Neutrophil (primary cell): ENCODE measurements around the gene CREBL2.
A peak's percentile ranks its signal among the peaks of the same experiment; 100 is the strongest.
"Not testable (repeated sequence)": the region's sequence is repeated elsewhere in the genome, so short reads cannot be mapped to it uniquely, and the experiment has no call there.

Source experiments
- H3K27ac ChIP-seq: fragments of 200-600 bp; sonication (generic); 2 replicates; pipeline ENCODE4 v1.5.1; 2016; ENCODE audit warnings: mild to moderate bottlenecking, moderate library complexity
- H3K27me3 ChIP-seq: fragments of 200-600 bp; sonication (generic); 2 replicates; pipeline ENCODE4 v1.6.0; 2016; ENCODE audit warnings: mild to moderate bottlenecking
- H3K36me3 ChIP-seq: fragments of 200-600 bp; sonication (generic); 2 replicates; pipeline ENCODE4 v1.5.1; 2017
- H3K4me1 ChIP-seq, 2 experiments: fragments of 200-600 bp in 1 of 2; sonication (generic) in 1 of 2; 1 replicate in 1 of 2; 2 replicates in 1 of 2; pipeline versions ENCODE4 v1.5.1 to v1.6.1; 2013 to 2016; ENCODE audit warnings: low read depth in 1 of 2, low read length in 1 of 2, mild to moderate bottlenecking in 1 of 2, moderate library complexity in 1 of 2; ENCODE audit not compliant: control insufficient read depth in 1 of 2, insufficient read depth in 1 of 2
- H3K4me3 ChIP-seq, 2 experiments: fragments of 200-600 bp in 1 of 2; sonication (generic) in 1 of 2; 1 replicate in 1 of 2; 2 replicates in 1 of 2; pipeline ENCODE4 v1.5.1; 2013 to 2016; ENCODE audit warnings: low read depth in 1 of 2, low read length in 1 of 2, mild to moderate bottlenecking in 1 of 2, moderate library complexity in 1 of 2
- H3K9me3 ChIP-seq: fragments of 200-600 bp; sonication (generic); 2 replicates; pipeline ENCODE4 v1.5.1; 2016
- TF ChIP-seq, protein P1 (sequence below): fragments of 200-600 bp; sonication (generic); IDR thresholded peaks from 2 replicates; pipeline ENCODE4 v1.5.1; 2016; ENCODE audit warnings: antibody characterized with exemption

The CREBL2 gene, protein sequence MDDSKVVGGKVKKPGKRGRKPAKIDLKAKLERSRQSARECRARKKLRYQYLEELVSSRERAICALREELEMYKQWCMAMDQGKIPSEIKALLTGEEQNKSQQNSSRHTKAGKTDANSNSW

DNA sequence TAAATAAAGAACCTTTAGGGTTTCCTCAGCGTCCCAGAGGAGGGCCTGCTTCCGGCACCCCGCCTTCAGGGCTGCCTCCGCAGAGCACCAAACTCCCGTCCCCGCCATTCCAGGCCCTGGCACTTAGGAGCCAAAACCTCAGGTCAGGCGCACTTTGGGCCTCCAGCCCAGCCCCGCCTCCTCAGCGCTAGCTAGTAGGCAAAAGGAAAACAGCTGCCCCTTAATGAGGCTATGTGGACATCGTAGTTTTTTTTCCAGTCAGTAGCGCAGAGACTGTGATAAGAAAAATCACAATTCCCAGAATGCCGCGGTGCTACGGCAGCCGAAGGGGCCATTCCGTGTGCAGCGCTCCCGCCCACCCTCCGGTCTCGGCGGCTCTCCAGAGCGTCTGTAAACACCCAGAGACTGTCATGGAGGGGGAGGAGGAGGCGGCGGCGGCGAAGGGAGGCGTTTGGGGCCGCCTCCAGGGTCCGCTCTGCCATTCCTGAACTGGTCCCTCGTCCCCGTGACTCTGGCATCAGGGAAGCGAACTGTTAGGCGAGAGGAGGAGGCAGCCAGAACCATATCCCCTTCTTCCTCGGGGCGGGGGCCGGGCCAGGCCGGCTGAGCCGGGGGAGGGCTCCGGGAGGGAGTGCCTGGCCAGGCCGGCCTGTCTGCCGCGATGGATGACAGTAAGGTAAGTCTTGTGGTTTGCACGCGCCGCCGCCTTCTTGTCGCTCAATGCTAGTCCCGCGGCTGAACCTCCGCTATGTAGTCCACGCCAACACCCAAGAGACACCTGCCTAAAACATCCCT is at the start of gene CREBL2:
TSS of gene CREBL2 (plus strand) at position 365 of the 795 bp plus-strand sequence. CDS start at position 662, 297 bp downstream.
- H3K4me1 ChIP-seq, result peaks cover 24 to 26% of the 10 kb centered on the region in 2 experiments
- no peaks in the 10 kb centered on the region for H3K36me3 ChIP-seq
- H3K27me3 ChIP-seq, result no peaks in the 10 kb centered on the region
- no peaks in the 10 kb centered on the region for H3K9me3 ChIP-seq
- TF ChIP-seq, protein P1, sequence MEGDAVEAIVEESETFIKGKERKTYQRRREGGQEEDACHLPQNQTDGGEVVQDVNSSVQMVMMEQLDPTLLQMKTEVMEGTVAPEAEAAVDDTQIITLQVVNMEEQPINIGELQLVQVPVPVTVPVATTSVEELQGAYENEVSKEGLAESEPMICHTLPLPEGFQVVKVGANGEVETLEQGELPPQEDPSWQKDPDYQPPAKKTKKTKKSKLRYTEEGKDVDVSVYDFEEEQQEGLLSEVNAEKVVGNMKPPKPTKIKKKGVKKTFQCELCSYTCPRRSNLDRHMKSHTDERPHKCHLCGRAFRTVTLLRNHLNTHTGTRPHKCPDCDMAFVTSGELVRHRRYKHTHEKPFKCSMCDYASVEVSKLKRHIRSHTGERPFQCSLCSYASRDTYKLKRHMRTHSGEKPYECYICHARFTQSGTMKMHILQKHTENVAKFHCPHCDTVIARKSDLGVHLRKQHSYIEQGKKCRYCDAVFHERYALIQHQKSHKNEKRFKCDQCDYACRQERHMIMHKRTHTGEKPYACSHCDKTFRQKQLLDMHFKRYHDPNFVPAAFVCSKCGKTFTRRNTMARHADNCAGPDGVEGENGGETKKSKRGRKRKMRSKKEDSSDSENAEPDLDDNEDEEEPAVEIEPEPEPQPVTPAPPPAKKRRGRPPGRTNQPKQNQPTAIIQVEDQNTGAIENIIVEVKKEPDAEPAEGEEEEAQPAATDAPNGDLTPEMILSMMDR, result peak; percentile 8
- H3K4me3 ChIP-seq, result peak within 1 kb of the TSS; percentile 80 to 90
- H3K27ac ChIP-seq, result peak within 1 kb of the TSS; percentile 92

DNA sequence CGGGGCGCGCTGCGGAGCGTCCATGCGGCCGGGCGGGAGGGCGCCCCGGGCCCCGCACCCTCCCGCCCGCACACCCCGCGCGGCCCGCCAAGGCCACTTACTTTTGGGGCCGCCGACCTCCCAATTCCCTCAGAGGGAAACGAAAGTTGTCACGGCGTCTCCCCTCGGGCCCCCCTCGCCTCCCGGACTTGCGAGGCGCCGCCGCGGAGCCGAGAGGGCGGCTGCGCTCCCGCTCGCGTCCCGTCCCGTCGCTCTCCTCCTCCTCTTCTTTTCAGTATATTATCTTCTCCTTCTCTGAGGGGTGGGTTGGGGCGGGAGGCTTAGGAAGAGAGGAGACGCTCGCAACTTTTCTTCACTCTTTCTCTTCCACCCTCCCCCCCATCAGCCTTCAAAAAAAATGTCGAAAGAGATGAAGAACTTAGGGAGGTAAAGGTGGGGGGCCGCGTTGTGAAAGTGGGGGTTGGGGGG is 49.6 kb upstream of the CREBL2 start:
- TF ChIP-seq, protein P1, result no peak
- Histone ChIP-seq H3K36me3 (no peaks in the 10 kb centered on the region), H3K27ac (peak overlapping the region; percentile 93), H3K9me3 (no peaks in the 10 kb centered on the region), H3K27me3 (no peaks in the 10 kb centered on the region), H3K4me1 (peaks cover 29 to 31% of the 10 kb centered on the region in 2 experiments), H3K4me3 (peak overlapping the region; percentile 84 to 85)

DNA sequence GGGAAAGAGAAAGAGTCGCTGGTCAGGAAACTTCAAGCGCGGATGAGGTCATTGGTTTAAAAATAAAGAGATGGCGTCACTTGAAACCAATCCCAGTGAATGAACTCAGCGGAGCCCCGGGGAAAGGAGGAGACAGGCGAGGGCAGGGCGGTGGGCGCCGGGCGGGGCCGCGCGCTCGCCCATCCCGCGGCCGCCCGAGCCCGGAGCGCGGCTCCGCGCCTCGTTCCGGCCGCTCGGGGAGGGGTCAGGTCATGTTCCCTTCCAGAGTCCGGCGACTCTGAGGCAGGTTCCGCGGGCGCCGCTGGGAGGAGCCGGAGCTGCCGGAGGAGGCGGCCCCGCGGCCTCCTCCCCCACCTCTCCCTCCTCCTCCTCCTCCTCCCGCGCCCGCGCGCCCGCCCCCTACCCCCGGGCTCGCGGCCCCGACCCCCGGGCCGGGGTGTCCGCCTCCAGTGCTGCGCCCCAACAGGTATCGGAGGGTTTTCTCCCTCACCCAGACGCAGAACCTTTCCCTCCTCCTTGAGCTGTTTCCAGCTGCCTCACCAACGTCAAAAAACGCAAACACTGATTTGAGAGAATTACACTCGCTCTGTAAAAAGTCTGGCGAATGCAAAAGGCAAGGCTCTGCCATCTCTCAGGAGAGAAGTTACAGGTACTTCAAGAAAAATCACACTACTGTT is 49.0 kb upstream of the CREBL2 start, which contains the start of gene DUSP16:
TSS of gene DUSP16 (minus strand) at position 279 of the 677 bp plus-strand sequence. CDS start 41,765 bp downstream, outside the sequence.
- TF ChIP-seq, protein P1, result peak; percentile 61
- peak within 1 kb of the TSS; percentile 93 for H3K27ac ChIP-seq
- no peaks in the 10 kb centered on the region for H3K36me3 ChIP-seq
- peaks cover 29 to 31% of the 10 kb centered on the region in 2 experiments for H3K4me1 ChIP-seq
- no peaks in the 10 kb centered on the region for H3K9me3 ChIP-seq
- H3K4me3 ChIP-seq, result peak within 1 kb of the TSS; percentile 84 to 85
- H3K27me3 ChIP-seq, result no peaks in the 10 kb centered on the region

DNA sequence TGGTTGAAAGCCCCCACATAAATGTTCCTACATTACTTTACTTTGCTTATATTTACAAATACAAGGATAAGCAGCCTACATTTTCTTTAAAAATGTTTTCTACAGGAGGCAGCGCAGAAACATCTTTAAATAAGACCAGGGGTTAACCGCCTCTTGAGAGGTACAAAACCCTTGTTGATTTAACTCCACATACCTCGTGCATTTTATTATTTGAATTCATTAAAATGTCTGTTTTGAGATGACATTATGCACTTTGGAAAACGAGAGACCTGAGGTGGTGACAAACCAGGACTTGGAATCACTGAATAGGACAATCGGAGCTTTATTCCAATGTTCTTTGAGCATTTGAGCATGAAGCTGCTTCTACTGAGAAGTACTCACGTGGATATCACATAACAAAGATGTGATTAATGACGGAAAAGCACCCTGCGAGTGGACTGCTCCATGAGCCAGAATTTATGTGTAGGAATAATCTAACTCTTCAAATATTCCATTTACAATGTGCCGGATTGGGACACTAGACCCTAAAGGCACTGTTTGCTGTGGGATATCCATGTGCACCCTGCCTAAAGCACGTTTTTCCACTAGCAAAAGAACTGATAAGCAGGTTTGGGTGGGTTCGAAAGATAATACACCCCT is 48.3 kb upstream of the CREBL2 start:
- Histone ChIP-seq H3K4me1 (peaks cover 29 to 31% of the 10 kb centered on the region in 2 experiments), H3K9me3 (no peaks in the 10 kb centered on the region), H3K36me3 (no peaks in the 10 kb centered on the region), H3K4me3 (peak overlapping the region; percentile 84 to 85), H3K27me3 (no peaks in the 10 kb centered on the region), H3K27ac (peak overlapping the region; percentile 93)
- TF ChIP-seq, protein P1, result no peak

DNA sequence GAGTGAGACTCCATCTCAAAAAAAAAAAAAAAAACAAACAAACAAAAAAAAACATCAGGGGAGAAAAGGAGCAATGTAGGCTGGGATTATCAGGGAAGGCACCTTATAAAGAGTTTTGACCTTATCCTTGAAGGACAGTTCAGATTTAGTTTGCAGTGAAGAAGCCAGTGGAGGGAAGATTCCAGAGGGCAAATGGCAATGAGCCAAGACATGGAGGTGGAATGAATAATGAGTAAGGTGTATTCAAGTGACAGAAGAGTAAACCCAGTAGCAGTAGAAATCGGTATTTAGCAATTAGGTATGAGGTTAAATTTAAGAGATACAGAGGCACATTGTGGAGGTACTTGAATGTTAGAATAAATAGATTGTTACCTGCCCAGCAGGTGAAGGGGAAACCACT is 46.8 kb upstream of the CREBL2 start:
- no peaks in the 10 kb centered on the region for H3K27me3 ChIP-seq
- no peak overlapping the region for H3K27ac ChIP-seq
- TF ChIP-seq, protein P1, result no peak
- peaks cover 29 to 31% of the 10 kb centered on the region in 2 experiments for H3K4me1 ChIP-seq
- H3K9me3 ChIP-seq, result no peaks in the 10 kb centered on the region
- no peak overlapping the region for H3K4me3 ChIP-seq
- H3K36me3 ChIP-seq, result no peaks in the 10 kb centered on the region

DNA sequence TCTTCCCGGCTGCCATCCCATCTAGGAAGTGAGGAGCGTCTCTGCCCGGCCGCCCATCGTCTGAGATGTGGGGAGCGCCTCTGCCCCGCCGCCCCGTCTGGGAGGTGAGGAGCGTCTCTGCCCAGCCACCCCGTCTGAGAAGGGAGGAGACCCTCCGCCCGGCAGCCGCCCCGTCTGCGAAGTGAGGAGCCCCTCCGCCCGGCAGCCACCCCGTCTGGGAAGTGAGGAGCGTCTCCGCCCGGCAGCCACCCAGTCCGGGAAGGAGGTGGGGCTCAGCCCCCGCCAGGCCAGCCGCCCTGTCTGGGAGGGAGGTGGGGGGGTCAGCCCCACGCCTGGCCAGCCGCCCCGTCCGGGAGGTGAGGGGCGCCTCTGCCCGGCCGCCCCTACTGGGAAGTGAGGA is 45.7 kb upstream of the CREBL2 start:
- peaks cover 21 to 22% of the 10 kb centered on the region in 2 experiments for H3K4me1 ChIP-seq
- not testable (repeated sequence) for H3K9me3 ChIP-seq, H3K4me3 ChIP-seq, H3K36me3 ChIP-seq, H3K27me3 ChIP-seq, H3K27ac ChIP-seq
